Lower leg skin (tissue), 3 donors: ENCODE measurements around the gene MACO1.

Experiments
- POLR2A ChIP-seq, 2 donors: fragments of 450-650 bp; IDR thresholded peaks; one replicate each; pipeline ENCODE4 v1.6.1; 2016 to 2017; ENCODE audit warnings: antibody characterized with exemption in 2 of 2, mild to moderate bottlenecking in 1 of 2, moderate library complexity in 1 of 2
- TF ChIP-seq, protein P1 (sequence below), 3 donors: fragments of 450-650 bp; IDR thresholded peaks; one replicate each; pipeline ENCODE4 v1.5.1; 2016; ENCODE audit warnings: antibody characterized with exemption in 3 of 3, mild to moderate bottlenecking in 3 of 3, moderate library complexity in 2 of 3

- TF ChIP-seq, protein P1, sequence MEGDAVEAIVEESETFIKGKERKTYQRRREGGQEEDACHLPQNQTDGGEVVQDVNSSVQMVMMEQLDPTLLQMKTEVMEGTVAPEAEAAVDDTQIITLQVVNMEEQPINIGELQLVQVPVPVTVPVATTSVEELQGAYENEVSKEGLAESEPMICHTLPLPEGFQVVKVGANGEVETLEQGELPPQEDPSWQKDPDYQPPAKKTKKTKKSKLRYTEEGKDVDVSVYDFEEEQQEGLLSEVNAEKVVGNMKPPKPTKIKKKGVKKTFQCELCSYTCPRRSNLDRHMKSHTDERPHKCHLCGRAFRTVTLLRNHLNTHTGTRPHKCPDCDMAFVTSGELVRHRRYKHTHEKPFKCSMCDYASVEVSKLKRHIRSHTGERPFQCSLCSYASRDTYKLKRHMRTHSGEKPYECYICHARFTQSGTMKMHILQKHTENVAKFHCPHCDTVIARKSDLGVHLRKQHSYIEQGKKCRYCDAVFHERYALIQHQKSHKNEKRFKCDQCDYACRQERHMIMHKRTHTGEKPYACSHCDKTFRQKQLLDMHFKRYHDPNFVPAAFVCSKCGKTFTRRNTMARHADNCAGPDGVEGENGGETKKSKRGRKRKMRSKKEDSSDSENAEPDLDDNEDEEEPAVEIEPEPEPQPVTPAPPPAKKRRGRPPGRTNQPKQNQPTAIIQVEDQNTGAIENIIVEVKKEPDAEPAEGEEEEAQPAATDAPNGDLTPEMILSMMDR (IDR thresholded peaks at IDR 0.05): no peak
- TF ChIP-seq POLR2A (IDR thresholded peaks at IDR 0.05): no peak
Observed at GRCh38 chr1:25437672-25438071, 7.0 kb downstream of the MACO1 start.
